Measurements from ENCODE around the gene MACROD2. TPM values are rescaled to one million over a fixed set of nuclear protein-coding genes. Genes with fewer than 3 reads are reported as not detected.
"Not testable (repeated sequence)": the region's sequence is repeated elsewhere in the genome, so short reads cannot be mapped to it uniquely, and the experiment has no call there.

MACROD2 gene
- total RNA-seq, 1 experiment from 2014 or later: 0.12 TPM

DNA sequence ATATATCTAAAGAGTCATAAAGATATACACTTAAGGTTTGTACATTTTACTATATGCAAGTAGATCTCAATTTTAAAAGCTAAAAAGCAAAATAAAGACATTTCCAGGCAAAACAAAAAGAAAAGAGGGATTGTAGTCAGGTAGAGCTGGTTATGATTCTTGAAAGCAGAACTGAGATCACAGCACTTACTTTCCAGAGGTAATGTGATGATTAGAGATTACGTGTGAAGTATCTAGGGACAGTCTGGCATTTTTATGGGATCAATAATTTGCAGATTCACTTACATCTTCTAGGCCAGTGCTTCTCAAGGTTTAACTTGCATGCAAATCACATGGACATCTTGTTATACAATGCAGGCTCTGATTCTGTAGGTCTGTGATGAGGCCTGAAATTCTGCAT, 1982.4 kb downstream of the MACROD2 start:
- no peaks in the 10 kb centered on the region for H3K4me1 ChIP-seq
- no peak overlapping the region for H3K27ac ChIP-seq
- no peaks in the 10 kb centered on the region for H3K27me3 ChIP-seq
- DNase-seq: no peak
- no peaks in the 10 kb centered on the region for H3K36me3 ChIP-seq
- H3K9me3 ChIP-seq (replicated peaks): no peaks in the 10 kb centered on the region
- H3K4me3 ChIP-seq: no peak overlapping the region

DNA sequence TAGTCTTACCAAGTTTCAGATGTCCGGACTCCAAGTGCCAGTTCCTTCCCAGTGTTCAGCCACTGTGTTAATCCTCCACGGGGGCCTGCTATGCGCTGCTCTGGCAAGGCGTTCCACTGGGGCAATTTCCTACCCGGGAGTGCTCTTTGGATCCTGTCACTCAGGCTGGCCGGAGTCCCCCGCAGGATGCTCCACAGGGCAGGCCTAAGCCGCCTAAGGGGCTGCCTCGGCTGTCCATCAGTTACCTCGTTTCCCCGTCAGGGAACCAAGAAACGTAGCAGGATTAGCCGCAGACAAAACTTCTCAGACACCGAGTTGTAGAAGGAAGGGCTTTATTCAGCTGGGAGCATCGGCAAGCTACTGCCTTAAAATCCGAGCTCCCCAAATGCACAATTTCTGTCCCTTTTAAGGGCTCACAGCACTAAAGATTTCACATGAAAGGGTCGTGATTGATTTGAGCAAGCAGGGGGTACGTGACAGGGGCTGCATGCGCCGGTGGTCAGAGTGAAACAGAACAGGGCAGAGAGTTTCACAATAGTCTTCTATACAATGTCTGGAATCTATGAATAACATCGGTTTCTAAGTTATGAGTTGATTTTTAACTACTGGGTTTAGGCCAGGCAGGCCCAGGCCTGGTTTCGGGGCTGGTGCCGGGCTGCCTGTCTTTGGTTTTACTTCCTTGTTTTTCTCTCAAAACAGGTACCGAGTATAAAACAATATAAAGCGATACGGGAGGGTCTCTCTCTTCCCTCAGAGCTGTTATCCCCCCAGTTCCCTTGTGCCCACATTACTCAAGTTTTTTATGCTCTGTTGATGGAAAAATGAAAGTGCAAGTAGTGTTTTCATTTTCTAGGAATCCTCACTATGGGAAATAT, 1990.4 kb downstream of the MACROD2 start:
- H3K27me3 ChIP-seq; H3K36me3 ChIP-seq; H3K27ac ChIP-seq; H3K4me3 ChIP-seq; H3K9me3 ChIP-seq (replicated peaks); DNase-seq; H3K4me1 ChIP-seq: not testable (repeated sequence)

DNA sequence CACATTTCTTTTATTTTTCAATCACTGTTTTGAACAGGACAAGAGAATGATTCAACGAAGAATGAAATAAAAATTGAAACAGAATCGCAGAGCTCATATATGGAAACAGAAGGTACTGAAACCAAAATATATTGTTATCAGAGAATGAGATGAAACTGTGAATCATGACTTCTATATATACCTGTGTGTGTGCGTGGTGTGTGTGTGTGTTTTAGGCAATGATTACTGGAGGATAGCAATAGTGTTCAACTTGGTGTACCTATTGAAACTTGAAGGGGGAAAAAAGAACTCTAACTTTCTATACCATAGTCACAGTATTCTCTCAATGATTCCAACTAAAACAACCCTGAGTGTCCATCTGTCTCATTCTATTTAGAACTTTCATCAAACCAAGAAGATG, 1991.4 kb downstream of the MACROD2 start:
- Histone ChIP-seq H3K4me3 (no peak overlapping the region), H3K27ac (no peak overlapping the region), H3K36me3 (no peaks in the 10 kb centered on the region), H3K9me3 (replicated peaks) (no peaks in the 10 kb centered on the region), H3K4me1 (no peaks in the 10 kb centered on the region), H3K27me3 (no peaks in the 10 kb centered on the region)
- no peak for DNase-seq

DNA sequence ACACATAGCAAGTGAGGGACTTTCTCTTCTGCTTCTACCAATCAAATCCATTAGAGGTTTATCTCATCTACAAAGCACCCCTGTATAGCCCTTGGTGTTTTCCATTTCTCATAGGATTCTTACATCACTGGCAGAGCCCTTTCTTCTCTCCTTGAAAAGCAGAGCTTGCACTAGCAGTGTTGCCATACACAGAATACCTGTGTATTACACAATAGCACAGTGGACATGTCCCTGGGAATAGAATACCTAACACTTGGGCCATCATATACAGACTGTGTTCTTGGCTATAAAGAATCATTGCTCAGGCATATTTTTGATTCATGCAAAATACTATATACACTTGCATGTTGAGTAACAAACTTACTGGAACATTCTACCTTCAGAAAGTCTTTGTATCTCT, 1996.0 kb downstream of the MACROD2 start:
- no peak overlapping the region for H3K4me3 ChIP-seq
- H3K27me3 ChIP-seq: no peaks in the 10 kb centered on the region

GRCh38 chr20:15992564-15992963, 1997.2 kb downstream of the MACROD2 start:
- H3K27ac ChIP-seq: no peak overlapping the region
- H3K36me3 ChIP-seq: no peaks in the 10 kb centered on the region
- no peak for DNase-seq
- no peaks in the 10 kb centered on the region for H3K4me1 ChIP-seq
- no peaks in the 10 kb centered on the region for H3K9me3 ChIP-seq (replicated peaks)
- H3K27me3 ChIP-seq: no peaks in the 10 kb centered on the region
- H3K4me3 ChIP-seq: no peak overlapping the region

More for the DNA sequence above, 1996.0 kb downstream of the MACROD2 start:
- Histone ChIP-seq H3K4me1 (no peaks in the 10 kb centered on the region), H3K27ac (no peak overlapping the region), H3K9me3 (replicated peaks) (no peaks in the 10 kb centered on the region), H3K36me3 (no peaks in the 10 kb centered on the region)
- DNase-seq: no peak

- no peaks in the 10 kb centered on the region; the same call in 1 of the 2 replicates for H3K9me3 ChIP-seq (replicated peaks)
- H3K4me1 ChIP-seq: no peaks in the 10 kb centered on the region
- H3K36me3 ChIP-seq: no peaks in the 10 kb centered on the region
- H3K4me3 ChIP-seq: no peak overlapping the region
- H3K27me3 ChIP-seq: no peaks in the 10 kb centered on the region
- H3K27ac ChIP-seq: no peak overlapping the region
- no peak for DNase-seq
Measured at GRCh38 chr20:16000112-16000511, 2004.8 kb downstream of the MACROD2 start.

GRCh38 chr20:16001286-16001685, 2006.0 kb downstream of the MACROD2 start:
- no peaks in the 10 kb centered on the region for H3K36me3 ChIP-seq
- DNase-seq: no peak
- H3K27me3 ChIP-seq: no peaks in the 10 kb centered on the region
- no peaks in the 10 kb centered on the region; the same call in 1 of the 2 replicates for H3K9me3 ChIP-seq (replicated peaks)
- no peaks in the 10 kb centered on the region for H3K4me1 ChIP-seq
- H3K27ac ChIP-seq: no peak overlapping the region
- no peak overlapping the region for H3K4me3 ChIP-seq

DNA sequence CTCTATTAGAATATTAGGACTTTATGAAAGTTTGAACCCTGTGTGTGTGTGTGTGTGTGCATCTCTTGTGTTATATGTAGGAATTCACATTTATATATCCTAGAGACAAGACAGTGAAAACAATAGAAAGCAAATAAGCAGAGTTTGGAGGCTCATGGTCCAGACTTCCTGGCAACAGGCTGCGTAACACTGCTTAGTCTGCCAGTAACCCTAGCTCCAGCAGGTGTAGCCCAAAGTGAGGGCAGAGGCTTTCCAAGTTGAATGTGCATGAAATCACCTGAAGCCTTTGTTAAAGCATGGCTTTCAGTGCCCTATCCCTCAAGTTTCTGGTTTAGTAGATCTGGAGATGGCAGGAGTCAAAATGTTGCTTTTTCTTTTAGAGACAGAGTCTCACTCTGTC, 2008.0 kb downstream of the MACROD2 start:
- H3K27me3 ChIP-seq: no peaks in the 10 kb centered on the region

DNA sequence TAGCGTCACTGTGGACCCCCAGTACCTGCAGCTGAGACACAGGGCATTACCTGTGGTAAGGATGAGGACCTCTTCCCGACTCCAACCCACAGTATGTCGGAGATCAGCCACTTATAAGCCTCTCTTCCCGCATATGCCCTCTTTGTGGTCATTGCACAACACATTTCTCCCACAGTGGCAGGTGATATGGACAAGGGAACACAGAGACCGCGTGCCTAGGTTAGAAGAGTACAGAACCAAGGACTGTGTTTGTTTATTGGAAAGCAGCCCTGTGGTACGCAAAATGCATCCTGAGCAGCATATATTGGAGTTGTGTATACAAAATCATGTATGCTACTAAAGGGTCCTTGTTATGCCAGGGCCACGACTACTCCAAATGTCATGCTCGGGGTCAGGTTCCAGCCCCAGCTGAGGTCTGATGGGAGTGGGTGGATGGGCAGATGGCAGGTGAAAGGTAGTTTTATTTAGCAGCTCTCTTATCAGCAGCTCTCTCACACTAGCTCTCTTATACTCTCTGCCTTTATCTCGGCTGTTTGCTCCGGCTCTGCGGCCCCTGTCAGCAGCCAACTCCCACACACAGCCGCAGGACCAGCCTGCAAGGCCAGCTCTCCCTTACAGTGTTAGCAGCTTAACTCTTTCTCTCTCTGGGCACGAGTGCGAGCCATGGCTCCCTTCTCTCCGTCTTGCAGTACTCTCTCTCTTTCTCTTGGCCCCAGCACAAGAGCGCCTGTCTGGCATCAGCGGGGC, 2009.0 kb downstream of the MACROD2 start:
- H3K36me3 ChIP-seq: no peaks in the 10 kb centered on the region
- no peak overlapping the region for H3K4me3 ChIP-seq
- no peaks in the 10 kb centered on the region for H3K27me3 ChIP-seq
- DNase-seq: no peak
- no peak overlapping the region for H3K27ac ChIP-seq
- H3K4me1 ChIP-seq: no peaks in the 10 kb centered on the region
- no peaks in the 10 kb centered on the region for H3K9me3 ChIP-seq (replicated peaks)

More for the DNA sequence above, 2008.0 kb downstream of the MACROD2 start:
- H3K9me3 ChIP-seq (replicated peaks): no peaks in the 10 kb centered on the region
- no peak overlapping the region for H3K4me3 ChIP-seq
- no peak for DNase-seq
- no peaks in the 10 kb centered on the region for H3K4me1 ChIP-seq
- no peak overlapping the region for H3K27ac ChIP-seq
- no peaks in the 10 kb centered on the region for H3K36me3 ChIP-seq

- Histone ChIP-seq H3K4me3 (no peak overlapping the region), H3K4me1 (no peaks in the 10 kb centered on the region), H3K27me3 (no peaks in the 10 kb centered on the region), H3K9me3 (replicated peaks) (no peaks in the 10 kb centered on the region), H3K27ac (no peak overlapping the region), H3K36me3 (no peaks in the 10 kb centered on the region)
- no peak for DNase-seq
Measured at GRCh38 chr20:16005021-16005914, 2010.0 kb downstream of the MACROD2 start.

- Histone ChIP-seq H3K9me3 (replicated peaks) (no peaks in the 10 kb centered on the region), H3K27me3 (no peaks in the 10 kb centered on the region), H3K4me3 (no peak overlapping the region), H3K27ac (no peak overlapping the region), H3K36me3 (no peaks in the 10 kb centered on the region), H3K4me1 (no peaks in the 10 kb centered on the region)
- no peak for DNase-seq
Measured at GRCh38 chr20:16005915-16006493, 2010.7 kb downstream of the MACROD2 start.

- H3K27me3 ChIP-seq: no peaks in the 10 kb centered on the region
- H3K4me3 ChIP-seq: no peak overlapping the region
- no peaks in the 10 kb centered on the region for H3K36me3 ChIP-seq
- DNase-seq: no peak
- no peaks in the 10 kb centered on the region for H3K4me1 ChIP-seq
- H3K27ac ChIP-seq: no peak overlapping the region
- no peaks in the 10 kb centered on the region for H3K9me3 ChIP-seq (replicated peaks)
Measured at GRCh38 chr20:16007164-16007563, 2011.8 kb downstream of the MACROD2 start.

- H3K9me3 ChIP-seq (replicated peaks): no peaks in the 10 kb centered on the region
- no peak overlapping the region for H3K27ac ChIP-seq
- H3K27me3 ChIP-seq: no peaks in the 10 kb centered on the region
- H3K4me3 ChIP-seq: no peak overlapping the region
- no peaks in the 10 kb centered on the region for H3K4me1 ChIP-seq
- H3K36me3 ChIP-seq: no peaks in the 10 kb centered on the region
- peak in 1 of 2 experiments; percentile 19 for DNase-seq
Measured at GRCh38 chr20:16007962-16008361, 2012.6 kb downstream of the MACROD2 start.

- Histone ChIP-seq H3K27ac (no peak overlapping the region), H3K27me3 (no peaks in the 10 kb centered on the region), H3K4me3 (no peak overlapping the region), H3K36me3 (no peaks in the 10 kb centered on the region), H3K4me1 (no peaks in the 10 kb centered on the region), H3K9me3 (replicated peaks) (no peaks in the 10 kb centered on the region)
- DNase-seq: no peak
Measured at GRCh38 chr20:16011056-16011455, 2015.7 kb downstream of the MACROD2 start.
